CD4-positive, alpha-beta T cell treated with Interleukin-4 for 4 hours (primary cell): ENCODE results near the gene GIPC3.
A peak's percentile ranks its signal among the peaks of the same experiment; 100 is the strongest.

Experiments used
- DNase-seq: peaks from one replicate; pipeline ENCODE4 v3.0.0-alpha.2; 2020

GIPC3 gene

DNA sequence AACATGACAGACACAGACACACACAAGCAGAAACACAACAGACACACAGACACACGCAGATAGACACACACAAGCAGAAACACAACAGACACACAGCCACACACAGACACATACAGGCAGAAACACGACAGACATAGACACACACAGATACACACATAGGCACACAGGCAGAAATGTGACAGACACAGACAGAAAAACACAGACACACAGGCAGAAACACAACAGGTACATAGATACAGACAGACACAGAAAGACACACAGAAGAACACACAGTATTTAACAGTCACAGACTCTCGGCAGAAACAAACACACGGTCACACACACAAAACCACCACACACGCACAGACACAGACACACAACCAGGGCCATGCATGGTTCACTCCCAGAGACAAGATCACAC lies 20.5 kb downstream of the GIPC3 start:
- DNase-seq: no peak

DNA sequence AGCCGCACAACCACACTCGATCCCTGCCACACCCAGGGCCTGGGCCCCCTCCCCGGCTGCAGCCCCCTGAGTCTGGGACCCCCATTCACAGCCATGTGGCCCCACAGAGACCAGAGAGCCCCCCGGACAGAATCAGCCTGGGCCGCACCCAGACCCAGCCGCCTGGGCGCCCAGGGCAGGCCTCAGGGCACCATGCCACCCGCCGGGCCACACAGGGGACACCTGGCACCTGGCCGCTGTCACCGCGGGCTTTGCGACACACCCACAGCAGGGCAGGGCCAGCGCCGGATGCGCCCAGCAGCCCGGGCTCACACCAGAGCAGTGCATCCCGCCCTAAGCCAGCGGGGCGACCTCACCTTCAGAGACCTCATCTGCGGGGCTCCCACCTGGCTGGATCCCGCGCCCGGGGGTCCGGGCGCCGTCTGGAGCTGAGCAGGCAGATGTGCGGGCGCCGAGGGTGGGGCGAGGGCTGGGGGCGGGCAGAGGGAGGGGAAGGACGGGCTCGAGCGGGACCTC lies 21.0 kb downstream of the GIPC3 start:
- DNase-seq: no peak

GRCh38 chr19:3606690-3607289 lies 21.5 kb downstream of the GIPC3 start, which contains the start of gene TBXA2R:
TBXA2R (minus strand) TSS chr19:3606875; CDS start chr19:3600634, 6,241 bp downstream.
- no peak for DNase-seq

DNA sequence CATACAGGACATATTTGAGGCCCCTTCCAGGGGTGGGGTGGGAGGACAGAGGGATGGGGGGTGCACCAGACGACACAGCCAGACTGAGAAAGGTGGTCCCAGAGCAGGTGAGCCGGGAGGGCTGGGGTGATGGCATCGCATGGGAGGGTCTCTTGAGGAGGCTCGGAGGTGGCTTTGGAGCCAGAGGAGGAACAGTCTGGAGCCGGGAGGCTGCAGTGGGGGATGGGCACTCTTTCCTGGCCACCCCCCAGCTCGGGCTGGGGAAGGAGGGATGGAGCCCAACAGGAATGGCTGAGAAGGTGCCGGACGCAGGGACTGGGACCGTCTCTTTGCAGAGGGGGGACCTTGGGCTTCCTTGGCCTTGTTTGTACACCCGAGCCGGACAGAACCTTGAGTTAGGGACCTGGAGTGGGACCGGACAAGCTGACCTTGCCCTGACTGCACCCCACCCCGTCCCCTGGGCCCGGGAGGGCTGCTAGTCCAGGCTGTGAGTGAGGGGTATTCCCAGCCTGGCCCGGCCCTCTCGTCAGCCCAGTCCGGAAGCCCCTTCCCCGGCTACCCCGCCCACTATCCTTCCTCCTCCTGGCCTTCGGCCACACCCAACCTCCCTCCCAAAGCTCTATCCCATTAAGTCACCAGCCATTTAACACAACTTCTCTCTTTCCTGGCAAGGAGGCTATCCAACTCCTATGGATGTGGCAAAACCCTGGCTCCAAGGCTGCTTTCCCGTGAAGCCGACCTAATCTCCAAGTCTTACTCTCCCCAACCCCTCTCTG lies 22.2 kb downstream of the GIPC3 start:
- no peak for DNase-seq

DNA sequence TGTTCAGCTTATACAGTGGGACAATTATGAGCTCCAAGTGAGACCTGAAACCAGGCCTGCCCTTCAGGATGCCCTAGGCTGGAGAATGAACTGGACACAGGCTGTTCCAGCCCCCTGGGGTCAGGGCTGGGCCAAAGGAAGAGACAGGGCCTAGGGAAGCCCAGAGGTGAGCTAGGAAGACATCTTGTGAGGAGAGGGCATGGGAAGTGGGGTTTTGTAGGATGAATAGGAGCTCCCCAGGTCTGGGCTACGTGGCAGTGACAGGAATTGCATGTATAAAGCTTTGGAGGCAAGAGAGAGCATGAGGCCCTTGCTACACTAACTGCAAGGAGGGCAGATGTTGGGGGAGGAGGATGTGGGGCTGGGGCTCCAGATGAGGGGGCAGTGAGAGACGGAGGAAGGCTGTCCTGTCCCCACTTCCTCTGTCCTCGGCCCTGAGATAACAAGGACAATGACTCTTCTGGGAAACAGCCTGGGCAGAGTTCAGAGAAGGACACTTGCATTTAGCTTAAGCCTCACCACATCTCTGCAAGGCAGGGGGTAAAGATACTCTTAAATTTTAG lies 22.9 kb downstream of the GIPC3 start:
- no peak for DNase-seq

GRCh38 chr19:3608750-3609322 lies 23.6 kb downstream of the GIPC3 start:
- no peak for DNase-seq

- no peak for DNase-seq
These were observed 24.8 kb downstream of the GIPC3 start for GRCh38 chr19:3609779-3610719.

GRCh38 chr19:3610745-3611717 lies 25.8 kb downstream of the GIPC3 start:
- DNase-seq: no peak

- no peak for DNase-seq
These were observed 26.6 kb downstream of the GIPC3 start for GRCh38 chr19:3611841-3612240.

- no peak for DNase-seq
These were observed 27.1 kb downstream of the GIPC3 start for GRCh38 chr19:3612330-3612729.

- no peak for DNase-seq
These were observed 27.8 kb downstream of the GIPC3 start for GRCh38 chr19:3612901-3613741.

- DNase-seq: no peak
These were observed 28.8 kb downstream of the GIPC3 start for GRCh38 chr19:3613818-3614661.

GRCh38 chr19:3614858-3615505 lies 29.7 kb downstream of the GIPC3 start:
- no peak for DNase-seq

DNA sequence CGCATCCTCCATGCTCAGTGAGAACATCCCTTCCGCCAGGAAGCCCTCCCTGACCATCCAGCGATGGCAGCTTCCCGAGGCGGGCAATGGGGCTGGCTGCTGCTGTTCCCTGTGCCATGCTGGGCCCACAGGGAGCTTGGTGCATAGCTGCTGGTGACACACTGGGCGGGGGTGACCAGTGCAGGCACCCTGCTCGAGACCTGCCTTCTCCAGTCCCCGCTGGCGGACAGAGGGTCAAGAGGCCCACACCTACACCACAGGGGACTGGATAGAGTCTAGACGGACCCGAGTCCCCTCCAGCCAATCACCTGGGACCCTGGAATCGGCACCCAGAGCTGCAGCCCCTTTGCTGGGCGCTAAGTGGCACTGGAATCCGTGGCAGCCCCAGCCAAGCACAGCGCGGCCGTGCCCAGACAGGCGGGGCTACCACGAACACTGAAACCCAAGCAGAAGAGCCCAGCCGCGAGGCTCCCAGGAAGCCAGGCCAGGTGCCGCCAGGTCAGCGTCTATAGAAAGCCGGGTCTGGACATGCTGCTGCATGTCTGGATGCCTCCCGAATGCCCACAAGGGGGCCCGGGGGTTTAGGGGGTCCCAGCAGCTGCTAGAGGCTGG lies 30.4 kb downstream of the GIPC3 start:
- DNase-seq: no peak

DNA sequence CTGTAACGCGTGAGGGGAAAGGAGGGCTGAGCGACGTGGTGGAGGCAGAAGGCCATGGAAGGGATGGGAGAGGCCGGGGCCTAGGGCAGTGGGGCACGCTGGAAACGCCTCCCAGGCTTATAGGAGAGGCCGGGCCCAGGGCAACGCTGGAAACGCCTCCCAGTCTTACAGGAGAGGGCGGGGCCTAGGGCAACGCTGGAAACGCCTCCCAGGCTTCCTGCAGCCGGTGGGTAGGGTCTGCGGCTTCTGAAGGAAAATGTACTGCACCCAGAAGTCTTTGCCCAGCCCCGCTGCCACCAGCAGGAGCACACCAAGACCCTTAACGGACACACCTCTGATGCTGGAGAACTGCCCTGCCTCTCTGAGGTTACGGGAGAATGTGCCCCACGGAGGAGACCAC lies 32.2 kb downstream of the GIPC3 start:
- no peak for DNase-seq

GRCh38 chr19:3618144-3618810 lies 33.0 kb downstream of the GIPC3 start:
- peak; percentile 12 for DNase-seq

DNA sequence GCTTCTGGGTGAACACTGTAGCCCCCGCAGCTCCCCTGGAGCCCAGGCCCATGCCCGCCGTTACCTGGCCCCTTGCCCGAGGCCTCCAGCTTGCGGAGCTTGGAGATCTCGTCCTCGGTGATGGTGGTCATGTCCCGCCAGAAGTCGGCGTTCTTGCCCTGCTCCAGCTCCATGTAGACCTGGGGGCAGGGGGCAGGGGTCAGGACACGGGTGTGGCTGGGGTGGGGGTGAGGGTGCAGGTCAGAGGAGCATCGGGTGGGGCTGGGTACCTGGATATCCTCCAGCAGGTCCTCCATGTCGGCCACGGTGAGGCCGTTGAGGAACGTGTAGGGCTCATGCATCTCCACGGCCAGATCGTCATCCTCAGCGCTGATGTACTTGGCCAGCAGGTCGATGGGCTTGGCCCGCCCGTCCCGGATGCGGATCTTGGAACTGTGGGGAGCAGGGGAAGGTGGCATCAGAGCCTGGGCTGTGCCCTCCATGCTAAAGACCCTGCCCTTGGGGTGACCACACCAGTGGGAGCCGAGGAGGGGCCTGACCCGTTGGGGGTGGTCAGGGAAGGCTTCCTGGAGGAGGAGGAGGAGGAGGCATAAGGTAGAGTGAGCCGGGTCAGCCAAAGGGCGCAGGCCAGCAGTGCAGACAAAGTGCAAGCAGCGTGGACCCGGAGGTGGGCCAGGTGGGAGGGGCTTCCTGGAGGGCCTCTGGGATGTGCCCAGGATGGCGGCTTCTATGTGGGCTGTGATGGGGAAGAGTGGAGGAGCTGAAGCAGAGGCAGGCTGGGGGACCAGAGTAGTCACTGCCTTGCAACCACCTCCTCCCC lies 33.7 kb downstream of the GIPC3 start:
- DNase-seq: no peak
